Measurements from ENCODE around the gene GCSAML.

DNA sequence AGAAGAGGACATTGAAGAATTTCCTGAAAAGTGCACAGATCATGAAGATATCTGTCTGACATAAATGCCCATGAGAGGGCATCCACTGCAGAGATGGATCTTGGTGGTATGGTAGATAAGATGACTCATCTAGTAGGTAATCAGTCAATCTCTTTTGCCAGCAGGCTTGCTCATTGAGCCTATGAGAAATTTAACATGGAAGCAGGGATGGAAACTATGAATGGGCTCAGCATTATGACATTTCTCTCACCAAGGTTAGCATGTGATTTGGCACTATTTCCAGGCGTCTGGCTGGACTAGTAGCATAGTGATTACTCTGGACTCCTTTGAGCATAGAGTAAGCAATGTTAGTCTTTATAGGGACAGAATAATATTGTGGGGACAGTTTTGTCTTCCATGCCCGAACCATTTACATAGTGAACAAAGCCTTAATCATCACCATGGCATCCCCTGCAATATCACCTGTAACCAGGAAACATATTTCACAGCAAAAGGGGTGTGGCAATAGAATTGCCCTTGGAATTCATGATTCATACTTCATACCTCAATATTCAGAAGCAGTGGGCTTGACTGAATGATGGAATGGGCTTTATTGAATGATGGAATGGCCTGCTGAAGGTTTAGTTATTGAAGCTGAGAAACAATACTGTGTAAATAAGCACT, 20.0 kb upstream of the GCSAML start:
- TF ChIP-seq, protein P1, sequence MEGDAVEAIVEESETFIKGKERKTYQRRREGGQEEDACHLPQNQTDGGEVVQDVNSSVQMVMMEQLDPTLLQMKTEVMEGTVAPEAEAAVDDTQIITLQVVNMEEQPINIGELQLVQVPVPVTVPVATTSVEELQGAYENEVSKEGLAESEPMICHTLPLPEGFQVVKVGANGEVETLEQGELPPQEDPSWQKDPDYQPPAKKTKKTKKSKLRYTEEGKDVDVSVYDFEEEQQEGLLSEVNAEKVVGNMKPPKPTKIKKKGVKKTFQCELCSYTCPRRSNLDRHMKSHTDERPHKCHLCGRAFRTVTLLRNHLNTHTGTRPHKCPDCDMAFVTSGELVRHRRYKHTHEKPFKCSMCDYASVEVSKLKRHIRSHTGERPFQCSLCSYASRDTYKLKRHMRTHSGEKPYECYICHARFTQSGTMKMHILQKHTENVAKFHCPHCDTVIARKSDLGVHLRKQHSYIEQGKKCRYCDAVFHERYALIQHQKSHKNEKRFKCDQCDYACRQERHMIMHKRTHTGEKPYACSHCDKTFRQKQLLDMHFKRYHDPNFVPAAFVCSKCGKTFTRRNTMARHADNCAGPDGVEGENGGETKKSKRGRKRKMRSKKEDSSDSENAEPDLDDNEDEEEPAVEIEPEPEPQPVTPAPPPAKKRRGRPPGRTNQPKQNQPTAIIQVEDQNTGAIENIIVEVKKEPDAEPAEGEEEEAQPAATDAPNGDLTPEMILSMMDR (conservative IDR thresholded peaks at IDR 0.05; ENCODE audit: low read depth in 2 of 2) = no peak
- TF ChIP-seq EZH2 (IDR thresholded peaks at IDR 0.05; ENCODE audit: low read depth, unreplicated experiment) (no peak), ZNF331 (CRISPR knock-in tag; IDR thresholded peaks at IDR 0.05; ENCODE audit: low read depth) (no peak), STAT1 (IDR thresholded peaks at IDR 0.05; ENCODE audit: unreplicated experiment) (no peak), EZH2phosphoT487 (IDR thresholded peaks at IDR 0.05; ENCODE audit: unreplicated experiment) (no peak), POLR2AphosphoS5 (IDR thresholded peaks at IDR 0.05; ENCODE audit: low read depth) (no peak), JUNB (IDR thresholded peaks at IDR 0.05; ENCODE audit: unreplicated experiment) (no peak), CREB1 (CRISPR knock-in tag; IDR thresholded peaks at IDR 0.05; ENCODE audit: low read depth) (no peak)
- TF ChIP-seq, protein P2, sequence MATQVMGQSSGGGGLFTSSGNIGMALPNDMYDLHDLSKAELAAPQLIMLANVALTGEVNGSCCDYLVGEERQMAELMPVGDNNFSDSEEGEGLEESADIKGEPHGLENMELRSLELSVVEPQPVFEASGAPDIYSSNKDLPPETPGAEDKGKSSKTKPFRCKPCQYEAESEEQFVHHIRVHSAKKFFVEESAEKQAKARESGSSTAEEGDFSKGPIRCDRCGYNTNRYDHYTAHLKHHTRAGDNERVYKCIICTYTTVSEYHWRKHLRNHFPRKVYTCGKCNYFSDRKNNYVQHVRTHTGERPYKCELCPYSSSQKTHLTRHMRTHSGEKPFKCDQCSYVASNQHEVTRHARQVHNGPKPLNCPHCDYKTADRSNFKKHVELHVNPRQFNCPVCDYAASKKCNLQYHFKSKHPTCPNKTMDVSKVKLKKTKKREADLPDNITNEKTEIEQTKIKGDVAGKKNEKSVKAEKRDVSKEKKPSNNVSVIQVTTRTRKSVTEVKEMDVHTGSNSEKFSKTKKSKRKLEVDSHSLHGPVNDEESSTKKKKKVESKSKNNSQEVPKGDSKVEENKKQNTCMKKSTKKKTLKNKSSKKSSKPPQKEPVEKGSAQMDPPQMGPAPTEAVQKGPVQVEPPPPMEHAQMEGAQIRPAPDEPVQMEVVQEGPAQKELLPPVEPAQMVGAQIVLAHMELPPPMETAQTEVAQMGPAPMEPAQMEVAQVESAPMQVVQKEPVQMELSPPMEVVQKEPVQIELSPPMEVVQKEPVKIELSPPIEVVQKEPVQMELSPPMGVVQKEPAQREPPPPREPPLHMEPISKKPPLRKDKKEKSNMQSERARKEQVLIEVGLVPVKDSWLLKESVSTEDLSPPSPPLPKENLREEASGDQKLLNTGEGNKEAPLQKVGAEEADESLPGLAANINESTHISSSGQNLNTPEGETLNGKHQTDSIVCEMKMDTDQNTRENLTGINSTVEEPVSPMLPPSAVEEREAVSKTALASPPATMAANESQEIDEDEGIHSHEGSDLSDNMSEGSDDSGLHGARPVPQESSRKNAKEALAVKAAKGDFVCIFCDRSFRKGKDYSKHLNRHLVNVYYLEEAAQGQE (IDR thresholded peaks at IDR 0.05; ENCODE audit: unreplicated experiment) = no peak
